Prostate gland (tissue), 2 donors: Measurements from ENCODE around the gene DFFB.

Experiments used
- POLR2A ChIP-seq: fragments of 450-650 bp; IDR thresholded peaks from one replicate; pipeline ENCODE4 v1.6.1; 2016; ENCODE audit warnings: antibody characterized with exemption, mild to moderate bottlenecking
- TF ChIP-seq, protein P1 (sequence below), 4 experiments: fragments of 200-600 bp in 2 of 4; fragments of 450-650 bp in 2 of 4; sonication (generic) in 2 of 4; IDR thresholded peaks; 1 replicate in 3 of 4; 2 replicates in 1 of 4; pipeline ENCODE4 v1.5.1; 2016 to 2019; ENCODE audit warnings: antibody characterized with exemption in 4 of 4, mild to moderate bottlenecking in 2 of 4, moderate library complexity in 2 of 4

- TF ChIP-seq, protein P1, sequence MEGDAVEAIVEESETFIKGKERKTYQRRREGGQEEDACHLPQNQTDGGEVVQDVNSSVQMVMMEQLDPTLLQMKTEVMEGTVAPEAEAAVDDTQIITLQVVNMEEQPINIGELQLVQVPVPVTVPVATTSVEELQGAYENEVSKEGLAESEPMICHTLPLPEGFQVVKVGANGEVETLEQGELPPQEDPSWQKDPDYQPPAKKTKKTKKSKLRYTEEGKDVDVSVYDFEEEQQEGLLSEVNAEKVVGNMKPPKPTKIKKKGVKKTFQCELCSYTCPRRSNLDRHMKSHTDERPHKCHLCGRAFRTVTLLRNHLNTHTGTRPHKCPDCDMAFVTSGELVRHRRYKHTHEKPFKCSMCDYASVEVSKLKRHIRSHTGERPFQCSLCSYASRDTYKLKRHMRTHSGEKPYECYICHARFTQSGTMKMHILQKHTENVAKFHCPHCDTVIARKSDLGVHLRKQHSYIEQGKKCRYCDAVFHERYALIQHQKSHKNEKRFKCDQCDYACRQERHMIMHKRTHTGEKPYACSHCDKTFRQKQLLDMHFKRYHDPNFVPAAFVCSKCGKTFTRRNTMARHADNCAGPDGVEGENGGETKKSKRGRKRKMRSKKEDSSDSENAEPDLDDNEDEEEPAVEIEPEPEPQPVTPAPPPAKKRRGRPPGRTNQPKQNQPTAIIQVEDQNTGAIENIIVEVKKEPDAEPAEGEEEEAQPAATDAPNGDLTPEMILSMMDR (IDR thresholded peaks at IDR 0.05) = no peak
- no peak for TF ChIP-seq POLR2A
Observed at GRCh38 chr1:3879099-3879498, 21.8 kb downstream of the DFFB start.
